Right lobe of liver (tissue), 4 donors: ENCODE measurements around the gene CYP3A7.

Experiments used
- CTCF ChIP-seq, 4 donors: fragments of 200-600 bp in 3 of 4; fragments of 450-650 bp in 1 of 4; IDR thresholded peaks; one replicate each; pipeline versions ENCODE4 v1.5.1 to v1.8.0; 2016 to 2022; ENCODE audit warnings: antibody characterized with exemption in 4 of 4, mild to moderate bottlenecking in 2 of 4
- POLR2A ChIP-seq: fragments of 450-650 bp; IDR thresholded peaks from one replicate; pipeline ENCODE4 v1.6.1; 2017; ENCODE audit warnings: antibody characterized with exemption, mild to moderate bottlenecking
- donor health status: DM: no; HTN: no; CAD: no.
- donor health status: DM: no; HTN: no; CAD: no.
- donor health status: DM: no; HTN: yes; CAD: no.

- TF ChIP-seq POLR2A (no peak), CTCF (IDR thresholded peaks at IDR 0.05) (no peak)
Observed at GRCh38 chr7:99772565-99772964, 37.6 kb upstream of the CYP3A7 start.
